Psoas muscle (tissue), 8 donors: Measurements from ENCODE around the gene OTOG. TPM values are rescaled to one million over a fixed set of nuclear protein-coding genes. Genes with fewer than 3 reads are reported as not detected.
A peak's percentile ranks its signal among the peaks of the same experiment; 100 is the strongest.

ENCODE experiments used
- ATAC-seq, 4 donors: fragments of 200-7000 bp; cut with Tn5 transposase; one replicate each; pipeline ENCODE4 v1.9.1; 2020; ENCODE audit warnings: moderate library complexity in 3 of 4, mild to moderate bottlenecking in 2 of 4
- DNase-seq, 2 donors: peaks; one replicate each; pipeline ENCODE4 v3.0.0-alpha.2; 2020
- H3K27ac ChIP-seq: fragments of 200-600 bp; one replicate; pipeline ENCODE4 v1.8.0; 2022
- H3K27me3 ChIP-seq, 3 donors: fragments of 200-600 bp in 1 of 3; one replicate each; pipeline versions ENCODE4 v1.6.1 to v1.8.0; 2013 to 2022; ENCODE audit warnings: low read length in 2 of 3, mild to moderate bottlenecking in 2 of 3, moderate library complexity in 1 of 3; ENCODE audit not compliant: insufficient read depth in 3 of 3
- H3K36me3 ChIP-seq, 2 donors: fragments of 200-600 bp in 1 of 2; one replicate each; pipeline versions ENCODE4 v1.6.1 to v1.8.0; 2013 to 2022; ENCODE audit warnings: low read depth in 1 of 2, mild to moderate bottlenecking in 1 of 2, moderate library complexity in 1 of 2; ENCODE audit not compliant: insufficient read depth in 1 of 2
- H3K4me1 ChIP-seq: fragments of 200-600 bp; one replicate; pipeline ENCODE4 v1.8.0; 2022
- H3K4me3 ChIP-seq: fragments of 200-600 bp; one replicate; pipeline ENCODE4 v1.8.0; 2022; ENCODE audit warnings: mild to moderate bottlenecking
- H3K9me3 ChIP-seq: fragments of 200-600 bp; one replicate; pipeline ENCODE4 v1.8.0; 2022
- CTCF ChIP-seq: fragments of 200-600 bp; IDR thresholded peaks from one replicate; pipeline ENCODE4 v1.8.0; 2022; ENCODE audit warnings: antibody characterized with exemption
- WGBS, 3 donors: extraction: QIAGEN DNeasy Blood & Tissue Kit; methylation state at CpG; one replicate each; pipeline versions ENCODE4 v1.1.6 to v1.1.7; 2013; 5-methylcytosine and 5-hydroxymethylcytosine counted together
- intact Hi-C, 2 donors: fragments of 100-400 bp; cut with DNase I; formaldehyde crosslinking; loops; one replicate each; pipeline versions ENCODE4 v1.11.0 to v1.14.2; 2022
- polyA plus RNA-seq, 3 donors: library from polyadenylated mRNA; stranded (reverse); fragments of 200-250 nt; gene quantifications; one replicate each; pipeline ENCODE4 v1.2.3, GENCODE V29; 2013
- total RNA-seq, 4 donors: library from RNA; stranded (reverse); fragmentation: NEBNext Ultra II Directional in 2 of 4; extraction: Animal tissue kit (Norgen Biotek cat#: 25700) in 2 of 4; gene quantifications; one replicate each; pipeline versions ENCODE4 v1.2.1 to v1.2.4, GENCODE V29; 2021 to 2023
- donor health status: healthy with polysubstance abuse.
- donor health status: DM: no; HTN: no; CAD: no; lungs with moderate emphysema.
- donor health status: Bipolar disorder and iron deficiency.
- donor health status: healthy.
- donor health status: DM: yes; HTN: yes; CAD: no.
- donor health status: DM: no; HTN: no; CAD: no.
- donor health status: DM: no; HTN: no; CAD: no.
- donor health status: DM: yes; HTN: yes; CAD: no.

The OTOG gene
- total and polyA plus RNA-seq, 7 donors: not detected

GRCh38 chr11:17538054-17538453, 9.0 kb upstream of the OTOG start:
- no peak overlapping the region for H3K4me3 ChIP-seq
- H3K27ac ChIP-seq: no peak overlapping the region
- ATAC-seq: no peak
- 90 to 93% (median 93%) methylated on average over 1 of the region's 1 CpG for WGBS, 3 donors
- no peaks in the 10 kb centered on the region for H3K9me3 ChIP-seq
- no peak for DNase-seq
- H3K4me1 ChIP-seq: no peaks in the 10 kb centered on the region
- H3K36me3 ChIP-seq: no peaks in the 10 kb centered on the region
- no peaks in the 10 kb centered on the region for H3K27me3 ChIP-seq
- intact Hi-C loops: no loop called here
- TF ChIP-seq CTCF: no peak

GRCh38 chr11:17538731-17539130, 8.3 kb upstream of the OTOG start:
- Histone ChIP-seq H3K9me3 (no peaks in the 10 kb centered on the region), H3K36me3 (no peaks in the 10 kb centered on the region), H3K27me3 (no peaks in the 10 kb centered on the region), H3K27ac (no peak overlapping the region), H3K4me3 (no peak overlapping the region), H3K4me1 (no peaks in the 10 kb centered on the region)
- intact Hi-C loops: no loop called here
- ATAC-seq: no peak
- TF ChIP-seq CTCF: no peak
- 61 to 67% (median 66%) methylated on average over 3 of the region's 3 CpGs for WGBS, 3 donors
- peak in 1 of 2 donors; percentile 15 for DNase-seq

- H3K9me3 ChIP-seq: no peaks in the 10 kb centered on the region
- intact Hi-C loops: loop anchor here in 1 of 2 donors (10.0 kb wide), 1 partner anchor 724 kb away; the partner anchor contains the start of gene SAA1
- 88 to 95% (median 91%) methylated on average over 4 of the region's 4 CpGs for WGBS, 3 donors
- no peak for TF ChIP-seq CTCF
- no peaks in the 10 kb centered on the region for H3K27me3 ChIP-seq
- no peak for ATAC-seq
- DNase-seq: no peak
- no peaks in the 10 kb centered on the region for H3K4me1 ChIP-seq
- H3K27ac ChIP-seq: no peak overlapping the region
- H3K36me3 ChIP-seq: no peaks in the 10 kb centered on the region
- no peak overlapping the region for H3K4me3 ChIP-seq
These were observed 6.3 kb upstream of the OTOG start for GRCh38 chr11:17540807-17541206.

- ATAC-seq (no peak), DNase-seq (peak in 1 of 2 donors; percentile 12)
- Histone ChIP-seq H3K4me1 (no peaks in the 10 kb centered on the region), H3K4me3 (no peak overlapping the region), H3K36me3 (no peaks in the 10 kb centered on the region), H3K9me3 (no peaks in the 10 kb centered on the region), H3K27me3 (no peaks in the 10 kb centered on the region), H3K27ac (no peak overlapping the region)
- 76 to 81% (median 80%) methylated on average over 4 of the region's 4 CpGs for WGBS, 3 donors
- TF ChIP-seq CTCF: no peak
- intact Hi-C loops: loop anchor here in 1 of 2 donors (10.0 kb wide), 1 partner anchor 723 kb away; the partner anchor contains the start of gene SAA1
These were observed 5.7 kb upstream of the OTOG start for GRCh38 chr11:17541330-17541885.

- intact Hi-C loops: loop anchor here in 1 of 2 donors (10.0 kb wide), 1 partner anchor 723 kb away; the partner anchor contains the start of gene SAA1
- peaks cover 0 to 1% (median 0%) of the 10 kb centered on the region in 3 donors for H3K27me3 ChIP-seq
- WGBS, 3 donors: 75 to 91% (median 82%) methylated on average over 4 of the region's 4 CpGs
- H3K4me1 ChIP-seq: no peaks in the 10 kb centered on the region
- no peak overlapping the region for H3K27ac ChIP-seq
- H3K36me3 ChIP-seq: no peaks in the 10 kb centered on the region
- DNase-seq (no peak), ATAC-seq (no peak)
- no peak for TF ChIP-seq CTCF
- H3K4me3 ChIP-seq: no peak overlapping the region
- H3K9me3 ChIP-seq: no peaks in the 10 kb centered on the region
These were observed 4.8 kb upstream of the OTOG start for GRCh38 chr11:17542249-17542648.
